ENCODE measurements around the gene CX3CR1. TPM values are rescaled to one million over a fixed set of nuclear protein-coding genes. Genes with fewer than 3 reads are reported as not detected.

CX3CR1 gene
- total and polyA plus RNA-seq, 8 donors, result 0.08 to 13.0 (median 1.2) TPM

- H3K27ac ChIP-seq, result no peak overlapping the region
- WGBS, 2 donors, result 86 to 90% methylated on average over 4 of the region's 4 CpGs
- intact Hi-C loops (cut with DNase I), result loop anchor here in 1 of 3 donors (5.0 kb wide), 1 partner anchor 106 kb away; no protein-coding TSS in a partner anchor
- no peaks in the 10 kb centered on the region for H3K36me3 ChIP-seq
- TF ChIP-seq CTCF (IDR thresholded peaks at IDR 0.05), result no peak
- DNase-seq (no peak), FAIRE-seq (no peak), ATAC-seq (no peak)
- H3K4me1 ChIP-seq, result peaks cover 4 to 9% (median 4%) of the 10 kb centered on the region in 3 donors
- H3K9me3 ChIP-seq, result no peaks in the 10 kb centered on the region
- no peaks in the 10 kb centered on the region for H3K27me3 ChIP-seq
- H3K4me3 ChIP-seq, result no peak overlapping the region
Observed at GRCh38 chr3:39292961-39293360, 13.1 kb upstream of the CX3CR1 start.

GRCh38 chr3:39291903-39292329, 12.1 kb upstream of the CX3CR1 start:
- Histone ChIP-seq H3K4me1 (peaks cover 4 to 9% (median 4%) of the 10 kb centered on the region in 3 donors), H3K36me3 (no peaks in the 10 kb centered on the region), H3K4me3 (no peak overlapping the region), H3K9me3 (no peaks in the 10 kb centered on the region), H3K27me3 (no peaks in the 10 kb centered on the region), H3K27ac (no peak overlapping the region)
- peak; percentile 90 to 95 (median 92) for TF ChIP-seq CTCF (IDR thresholded peaks at IDR 0.05)
- FAIRE-seq (no peak), DNase-seq (peak; percentile 35 to 82 (median 66)), ATAC-seq (peak; percentile 50 to 69 (median 69))
- 20 to 29% methylated on average over 5 of the region's 5 CpGs for WGBS, 2 donors
- intact Hi-C loops (cut with DNase I), result loop anchor here in 1 of 3 donors (5.0 kb wide), 1 partner anchor 105 kb away; no protein-coding TSS in a partner anchor

DNA sequence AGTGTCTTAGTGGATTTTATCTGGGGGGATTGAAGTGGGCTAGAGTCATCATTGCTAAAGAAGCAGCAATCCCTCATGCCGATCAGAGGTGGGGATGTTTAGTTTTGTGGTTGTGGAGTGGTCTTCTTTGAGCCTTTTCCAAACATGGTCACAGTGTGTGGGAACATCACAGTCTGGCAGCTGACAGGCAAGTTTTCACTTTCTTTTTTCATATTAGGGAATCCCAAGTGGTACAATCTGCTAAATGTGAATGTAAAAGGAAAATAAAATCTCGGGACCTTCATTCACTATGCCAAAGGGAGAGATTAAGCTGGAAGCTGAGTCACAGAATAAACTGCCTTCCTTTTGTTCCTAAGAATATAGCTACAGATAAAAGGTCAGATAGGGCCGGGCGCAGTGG, 10.4 kb upstream of the CX3CR1 start:
- Histone ChIP-seq H3K4me1 (peaks cover 4 to 9% (median 4%) of the 10 kb centered on the region in 3 donors), H3K4me3 (no peak overlapping the region), H3K9me3 (no peaks in the 10 kb centered on the region), H3K27me3 (no peaks in the 10 kb centered on the region), H3K36me3 (no peaks in the 10 kb centered on the region), H3K27ac (peak overlapping the region in 2 of 4 donors; percentile 16 to 37)
- DNase-seq, result no peak
- intact Hi-C loops (cut with DNase I), result loop anchor here in 1 of 3 donors (5.0 kb wide), 1 partner anchor 103 kb away; no protein-coding TSS in a partner anchor
- TF ChIP-seq CTCF (IDR thresholded peaks at IDR 0.05), result no peak
- WGBS, 2 donors, result 38 to 42% methylated on average over 4 of the region's 4 CpGs
- ATAC-seq, result peak; percentile 31 to 57 (median 40)
- no peak for FAIRE-seq

- TF ChIP-seq CTCF (IDR thresholded peaks at IDR 0.05), result no peak
- 83 to 84% methylated on average over 4 of the region's 4 CpGs for WGBS, 2 donors
Observed at GRCh38 chr3:39289107-39289506, 9.3 kb upstream of the CX3CR1 start.

GRCh38 chr3:39288300-39288808, 8.5 kb upstream of the CX3CR1 start:
- H3K9me3 ChIP-seq, result no peaks in the 10 kb centered on the region
- peak; percentile 54 to 90 (median 83) for TF ChIP-seq CTCF (IDR thresholded peaks at IDR 0.05)
- FAIRE-seq, result no peak
- intact Hi-C loops (cut with DNase I), result loop anchor here (5.0 to 10.0 kb wide), 3 partner anchors 96 to 164 kb away; partner anchors contain the start of gene XIRP1 (in 1 of the 3)
- peak; percentile 72 to 88 (median 78) for DNase-seq
- H3K27me3 ChIP-seq, result no peaks in the 10 kb centered on the region
- peaks cover 4 to 9% (median 4%) of the 10 kb centered on the region in 3 donors for H3K4me1 ChIP-seq
- no peak overlapping the region for H3K27ac ChIP-seq
- no peak overlapping the region for H3K4me3 ChIP-seq
- 36 to 45% methylated on average over 3 of the region's 3 CpGs for WGBS, 2 donors
- ATAC-seq, result peak; percentile 82 to 95 (median 92)
- H3K36me3 ChIP-seq, result no peaks in the 10 kb centered on the region

More at GRCh38 chr3:39289107-39289506, 9.3 kb upstream of the CX3CR1 start:
- Histone ChIP-seq H3K4me3 (no peak overlapping the region), H3K4me1 (peaks cover 4 to 9% (median 4%) of the 10 kb centered on the region in 3 donors), H3K36me3 (no peaks in the 10 kb centered on the region), H3K27me3 (no peaks in the 10 kb centered on the region), H3K27ac (no peak overlapping the region), H3K9me3 (no peaks in the 10 kb centered on the region)
- DNase-seq (no peak), ATAC-seq (no peak), FAIRE-seq (no peak)
- intact Hi-C loops (cut with DNase I), result loop anchor here (5.0 to 10.0 kb wide), 3 partner anchors 97 to 164 kb away; partner anchors contain the start of gene XIRP1 (in 1 of the 3)
